Right cardiac atrium (tissue), 5 donors: ENCODE data around the gene HOXC4. TPM values are rescaled to one million over a fixed set of nuclear protein-coding genes. Genes with fewer than 3 reads are reported as not detected.

Experiments used
- ATAC-seq, 2 donors: fragments of 200-7000 bp; cut with Tn5 transposase; one replicate each; pipeline versions ENCODE4 v1.8.0 to v1.9.1; 2020; ENCODE audit warnings: moderate library complexity in 2 of 2, mild to moderate bottlenecking in 1 of 2
- DNase-seq, 3 donors: peaks; one replicate each; pipeline ENCODE4 v3.0.0-alpha.2; 2020
- H3K27ac ChIP-seq: one replicate; pipeline ENCODE4 v1.5.1; 2013; ENCODE audit warnings: mild to moderate bottlenecking, low read length, control low read depth, moderate library complexity
- H3K27me3 ChIP-seq: one replicate; pipeline ENCODE4 v1.6.1; 2013; ENCODE audit not compliant: control insufficient read depth, insufficient read depth
- H3K4me1 ChIP-seq: one replicate; pipeline ENCODE4 v1.6.1; 2013; ENCODE audit warnings: low read length; ENCODE audit not compliant: control insufficient read depth, insufficient read depth
- H3K4me3 ChIP-seq: one replicate; pipeline ENCODE4 v1.5.1; 2013; ENCODE audit warnings: low read length, control low read depth
- H3K9me3 ChIP-seq: one replicate; pipeline ENCODE4 v1.6.1; 2013; ENCODE audit warnings: low read length; ENCODE audit not compliant: control insufficient read depth
- WGBS: extraction: QIAGEN DNeasy Blood & Tissue Kit; methylation state at CpG from one replicate; pipeline ENCODE4 v1.1.7; 2013; 5-methylcytosine and 5-hydroxymethylcytosine counted together
- intact Hi-C, 4 donors: fragments of 100-400 bp; cut with DNase I; formaldehyde crosslinking; loops; one replicate each; pipeline versions ENCODE4 v1.11.0 to v1.14.0; 2022 to 2023
- polyA plus RNA-seq: library from polyadenylated mRNA; stranded (reverse); fragments of 200-250 nt; gene quantifications from one replicate; pipeline ENCODE4 v1.2.3, GENCODE V29; 2013
- total RNA-seq, 4 donors: library from RNA; stranded (reverse); fragmentation: NEBNext Ultra II Directional; extraction: Animal tissue kit (Norgen Biotek cat#: 25700); gene quantifications; one replicate each; pipeline ENCODE4 v1.2.1, GENCODE V29; 2021
- donor health status: healthy with polysubstance abuse.
- donor health status: DM: no; HTN: yes; CAD: no.
- donor health status: DM: no; HTN: no; CAD: no.
- donor health status: DM: no; HTN: yes; CAD: no; lungs with severe emphysema.
- donor health status: DM: yes; HTN: yes; CAD: no.

HOXC4 gene
- total and polyA plus RNA-seq, 5 donors: 0.14 to 0.37 (median 0.33) TPM; not detected in 1

- no peak for DNase-seq
- Histone ChIP-seq H3K27ac (no peak overlapping the region), H3K9me3 (no peaks in the 10 kb centered on the region), H3K4me1 (no peaks in the 10 kb centered on the region), H3K4me3 (no peak overlapping the region), H3K27me3 (peaks cover 3% of the 10 kb centered on the region)
- WGBS: 33% methylated on average over 5 of the region's 5 CpGs
- intact Hi-C loops: no loop called here
- no peak for ATAC-seq
These were observed 9.1 kb upstream of the HOXC4 start for GRCh38 chr12:54044425-54045103.

- H3K27me3 ChIP-seq: peaks cover 3% of the 10 kb centered on the region
- no peaks in the 10 kb centered on the region for H3K9me3 ChIP-seq
- no peak overlapping the region for H3K4me3 ChIP-seq
- DNase-seq: no peak
- no peak for ATAC-seq
- no peaks in the 10 kb centered on the region for H3K4me1 ChIP-seq
- intact Hi-C loops: no loop called here
- no peak overlapping the region for H3K27ac ChIP-seq
These were observed 8.2 kb upstream of the HOXC4 start for GRCh38 chr12:54045401-54045800.

- Histone ChIP-seq H3K4me1 (no peaks in the 10 kb centered on the region), H3K4me3 (no peak overlapping the region), H3K9me3 (no peaks in the 10 kb centered on the region), H3K27ac (no peak overlapping the region), H3K27me3 (peaks cover 3% of the 10 kb centered on the region)
- ATAC-seq (no peak), DNase-seq (no peak)
- WGBS: 25% methylated on average over 16 of the region's 16 CpGs
- intact Hi-C loops: no loop called here
These were observed 7.6 kb upstream of the HOXC4 start for GRCh38 chr12:54045868-54046521.

- ATAC-seq (no peak), DNase-seq (no peak)
- WGBS: 14% methylated on average over 27 of the region's 27 CpGs
- intact Hi-C loops: no loop called here
- Histone ChIP-seq H3K9me3 (no peaks in the 10 kb centered on the region), H3K4me1 (no peaks in the 10 kb centered on the region), H3K27ac (no peak overlapping the region), H3K4me3 (no peak overlapping the region), H3K27me3 (peaks cover 3% of the 10 kb centered on the region)
These were observed 6.9 kb upstream of the HOXC4 start for GRCh38 chr12:54046809-54047159.

GRCh38 chr12:54047160-54047963 lies 6.3 kb upstream of the HOXC4 start:
- Histone ChIP-seq H3K4me1 (no peaks in the 10 kb centered on the region), H3K27me3 (peaks cover 3% of the 10 kb centered on the region), H3K9me3 (no peaks in the 10 kb centered on the region), H3K27ac (no peak overlapping the region), H3K4me3 (peak overlapping the region; percentile 13)
- 12% methylated on average over 61 of the region's 61 CpGs for WGBS
- intact Hi-C loops: no loop called here
- ATAC-seq: no peak
- no peak for DNase-seq

GRCh38 chr12:54047964-54048303 lies 5.7 kb upstream of the HOXC4 start:
- Histone ChIP-seq H3K4me3 (no peak overlapping the region), H3K27me3 (peaks cover 3% of the 10 kb centered on the region), H3K9me3 (no peaks in the 10 kb centered on the region), H3K4me1 (no peaks in the 10 kb centered on the region), H3K27ac (no peak overlapping the region)
- intact Hi-C loops: no loop called here
- WGBS: 27% methylated on average over 8 of the region's 8 CpGs
- ATAC-seq (no peak), DNase-seq (no peak)

- H3K27ac ChIP-seq: no peak overlapping the region
- intact Hi-C loops: no loop called here
- no peaks in the 10 kb centered on the region for H3K4me1 ChIP-seq
- no peak overlapping the region for H3K4me3 ChIP-seq
- 31% methylated on average over 3 of the region's 3 CpGs for WGBS
- DNase-seq (no peak), ATAC-seq (no peak)
- H3K27me3 ChIP-seq: peaks cover 3% of the 10 kb centered on the region
- H3K9me3 ChIP-seq: no peaks in the 10 kb centered on the region
These were observed 5.1 kb upstream of the HOXC4 start for GRCh38 chr12:54048406-54049093.

- intact Hi-C loops: no loop called here
- no peak for ATAC-seq
- Histone ChIP-seq H3K27ac (no peak overlapping the region), H3K27me3 (peaks cover 3% of the 10 kb centered on the region), H3K4me3 (no peak overlapping the region), H3K9me3 (no peaks in the 10 kb centered on the region), H3K4me1 (no peaks in the 10 kb centered on the region)
- DNase-seq: no peak
- 38% methylated on average over 6 of the region's 6 CpGs for WGBS
These were observed 4.5 kb upstream of the HOXC4 start for GRCh38 chr12:54049108-54049507.

GRCh38 chr12:54050482-54050810 lies 3.2 kb upstream of the HOXC4 start:
- intact Hi-C loops: no loop called here
- Histone ChIP-seq H3K27ac (no peak overlapping the region), H3K4me1 (no peaks in the 10 kb centered on the region), H3K4me3 (no peak overlapping the region), H3K27me3 (peaks cover 3% of the 10 kb centered on the region), H3K9me3 (no peaks in the 10 kb centered on the region)
- ATAC-seq: no peak
- DNase-seq: no peak
- 18% methylated on average over 2 of the region's 2 CpGs for WGBS

- Histone ChIP-seq H3K27ac (no peak overlapping the region), H3K4me1 (no peaks in the 10 kb centered on the region), H3K4me3 (no peak overlapping the region), H3K9me3 (no peaks in the 10 kb centered on the region), H3K27me3 (peaks cover 3% of the 10 kb centered on the region)
- ATAC-seq (no peak), DNase-seq (no peak)
- 30% methylated on average over 12 of the region's 12 CpGs for WGBS
- intact Hi-C loops: no loop called here
These were observed 2.4 kb upstream of the HOXC4 start for GRCh38 chr12:54051026-54051842.
